Endothelial cell (in vitro differentiated cells): ENCODE data around the gene PRAC1. TPM values are rescaled to one million over a fixed set of nuclear protein-coding genes. Genes with fewer than 3 reads are reported as not detected.

Experiments used
- DNase-seq: peaks from one replicate; pipeline ENCODE4 v3.0.0; 2021; ENCODE audit warnings: low spot score
- H3K27ac Mint-ChIP-seq: one replicate; pipeline ENCODE4 v1.8.0; 2021; ENCODE audit warnings: mixed read lengths, inconsistent platforms; ENCODE audit not compliant: unreplicated experiment
- H3K27me3 Mint-ChIP-seq: one replicate; pipeline ENCODE4 v1.8.0; 2021; ENCODE audit warnings: mild to moderate bottlenecking, moderate library complexity, mixed read lengths, inconsistent platforms; ENCODE audit not compliant: unreplicated experiment
- H3K36me3 Mint-ChIP-seq: one replicate; pipeline ENCODE4 v1.8.0; 2021; ENCODE audit warnings: mild to moderate bottlenecking, low read depth, mixed read lengths, inconsistent platforms; ENCODE audit not compliant: unreplicated experiment
- H3K4me1 Mint-ChIP-seq: one replicate; pipeline ENCODE4 v1.8.0; 2021; ENCODE audit warnings: mild to moderate bottlenecking, mixed read lengths, inconsistent platforms; ENCODE audit not compliant: unreplicated experiment
- H3K4me3 Mint-ChIP-seq: one replicate; pipeline ENCODE4 v1.8.0; 2021; ENCODE audit warnings: mild to moderate bottlenecking, mixed read lengths, inconsistent platforms; ENCODE audit not compliant: unreplicated experiment
- H3K9me3 Mint-ChIP-seq: one replicate; pipeline ENCODE4 v1.8.0; 2021; ENCODE audit warnings: mixed read lengths, inconsistent platforms; ENCODE audit not compliant: unreplicated experiment
- total RNA-seq: library from RNA; stranded (reverse); fragmentation: NEBNext Ultra II Directional; extraction: Animal tissue kit (Norgen Biotek cat#: 25700); gene quantifications from one replicate; pipeline ENCODE4 v1.2.1, GENCODE V29; 2021; ENCODE audit not compliant: unreplicated experiment
- TF ChIP-seq, protein P1 (sequence below): fragments of 200-600 bp; sonication (generic); IDR thresholded peaks from one replicate; pipeline ENCODE4 v1.5.0; 2021; ENCODE audit warnings: antibody characterized with exemption; ENCODE audit not compliant: unreplicated experiment

PRAC1 gene
- total RNA-seq, 1 donor from 2014 or later = not detected

DNA sequence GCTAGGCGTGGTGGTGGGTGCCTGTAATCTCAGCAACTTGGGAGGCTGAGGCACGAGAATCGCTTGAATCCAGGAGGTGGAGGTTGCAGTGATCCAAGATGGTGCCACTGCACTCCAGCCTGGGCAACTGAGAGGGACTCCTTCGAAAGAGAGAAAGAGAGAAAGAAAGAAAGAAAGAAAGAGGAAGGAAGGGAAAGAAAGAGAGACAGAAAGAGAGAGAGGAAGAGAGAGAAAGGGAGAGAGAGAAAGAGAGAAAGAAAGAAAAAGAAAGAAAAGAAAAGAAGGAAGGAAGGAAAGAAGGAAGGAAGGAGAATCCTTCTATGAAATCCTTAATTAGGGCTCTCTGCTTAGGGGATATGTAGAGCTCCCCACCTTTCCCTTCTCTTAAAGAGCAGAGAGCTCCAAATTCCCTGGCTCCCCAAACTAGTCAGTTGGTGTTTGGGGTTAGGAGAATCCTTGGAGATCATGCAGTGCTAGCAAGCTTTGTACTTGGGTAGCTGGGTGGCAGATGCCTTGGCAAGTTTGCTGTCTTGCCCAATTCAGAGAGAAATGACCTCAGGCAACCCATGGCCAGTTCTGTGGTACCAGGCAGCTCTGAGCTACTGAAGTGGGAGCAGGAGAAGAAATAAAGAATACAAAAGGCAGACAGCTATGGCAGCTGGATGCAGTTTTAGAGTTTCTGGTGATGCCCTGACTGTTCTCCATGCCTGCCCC, 15.2 kb upstream of the PRAC1 start:
- no peak for DNase-seq
- Mint-ChIP-seq H3K36me3 (no peaks in the 10 kb centered on the region), H3K4me1 (peaks cover 12% of the 10 kb centered on the region), H3K4me3 (no peak overlapping the region), H3K9me3 (no peaks in the 10 kb centered on the region), H3K27ac (peak overlapping the region; percentile 68), H3K27me3 (peaks cover 45% of the 10 kb centered on the region)
- TF ChIP-seq, protein P1, sequence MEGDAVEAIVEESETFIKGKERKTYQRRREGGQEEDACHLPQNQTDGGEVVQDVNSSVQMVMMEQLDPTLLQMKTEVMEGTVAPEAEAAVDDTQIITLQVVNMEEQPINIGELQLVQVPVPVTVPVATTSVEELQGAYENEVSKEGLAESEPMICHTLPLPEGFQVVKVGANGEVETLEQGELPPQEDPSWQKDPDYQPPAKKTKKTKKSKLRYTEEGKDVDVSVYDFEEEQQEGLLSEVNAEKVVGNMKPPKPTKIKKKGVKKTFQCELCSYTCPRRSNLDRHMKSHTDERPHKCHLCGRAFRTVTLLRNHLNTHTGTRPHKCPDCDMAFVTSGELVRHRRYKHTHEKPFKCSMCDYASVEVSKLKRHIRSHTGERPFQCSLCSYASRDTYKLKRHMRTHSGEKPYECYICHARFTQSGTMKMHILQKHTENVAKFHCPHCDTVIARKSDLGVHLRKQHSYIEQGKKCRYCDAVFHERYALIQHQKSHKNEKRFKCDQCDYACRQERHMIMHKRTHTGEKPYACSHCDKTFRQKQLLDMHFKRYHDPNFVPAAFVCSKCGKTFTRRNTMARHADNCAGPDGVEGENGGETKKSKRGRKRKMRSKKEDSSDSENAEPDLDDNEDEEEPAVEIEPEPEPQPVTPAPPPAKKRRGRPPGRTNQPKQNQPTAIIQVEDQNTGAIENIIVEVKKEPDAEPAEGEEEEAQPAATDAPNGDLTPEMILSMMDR = no peak

DNA sequence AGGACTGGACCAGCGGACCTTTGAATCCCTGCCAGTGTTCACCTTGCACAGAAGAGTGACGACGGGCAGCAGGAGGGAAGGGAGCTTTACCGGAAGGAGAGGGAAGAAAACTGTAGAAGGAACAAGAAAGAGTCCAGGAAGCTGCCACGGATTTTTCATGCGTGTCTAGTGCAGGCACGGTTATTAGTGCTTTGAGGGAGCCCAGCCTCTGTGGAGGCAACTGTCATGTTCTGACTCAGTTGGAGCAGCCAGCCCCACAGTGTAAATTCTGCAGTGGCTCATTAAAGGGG, 12.7 kb upstream of the PRAC1 start:
- TF ChIP-seq, protein P1 = no peak
- no peak overlapping the region for H3K4me3 Mint-ChIP-seq
- H3K27ac Mint-ChIP-seq = no peak overlapping the region
- no peaks in the 10 kb centered on the region for H3K9me3 Mint-ChIP-seq
- H3K27me3 Mint-ChIP-seq = peaks cover 49% of the 10 kb centered on the region
- H3K36me3 Mint-ChIP-seq = no peaks in the 10 kb centered on the region
- no peak for DNase-seq
- peaks cover 12% of the 10 kb centered on the region for H3K4me1 Mint-ChIP-seq

DNA sequence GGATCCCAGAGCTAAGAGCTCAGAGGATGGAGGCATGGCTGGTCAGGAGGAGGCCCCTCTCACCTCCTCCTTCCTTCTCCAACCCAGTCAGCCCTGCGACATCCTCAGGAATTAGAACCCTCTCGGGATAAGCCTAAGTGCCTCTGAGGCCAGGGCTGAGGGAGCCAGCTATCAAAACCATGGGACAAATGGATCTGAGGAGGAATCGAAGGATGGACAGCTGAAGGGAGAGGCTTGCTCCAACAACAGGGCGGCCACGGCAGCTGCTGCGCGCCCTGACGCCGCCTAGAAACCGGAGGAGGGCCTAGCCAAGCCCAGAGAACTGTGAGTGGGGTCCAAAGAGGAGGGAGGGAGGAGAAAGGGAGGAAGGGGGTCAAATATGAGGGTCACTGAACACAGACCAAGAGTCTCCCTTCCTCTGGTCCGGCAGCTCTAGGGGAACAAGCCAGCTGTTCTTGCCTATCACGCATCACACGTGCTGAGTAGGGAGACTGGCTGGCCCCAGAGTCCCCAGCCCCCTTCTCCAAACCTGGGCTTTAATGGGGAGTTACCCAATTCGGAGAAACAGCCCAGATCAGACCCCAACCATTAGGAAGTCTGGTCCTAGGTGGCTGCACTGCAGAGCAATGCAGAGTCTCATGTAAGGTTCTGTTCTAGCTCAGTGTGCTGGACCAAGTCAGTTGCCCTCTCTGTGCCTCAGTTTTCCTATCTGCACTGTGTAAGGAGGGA, 12.2 kb upstream of the PRAC1 start:
- Mint-ChIP-seq H3K36me3 (no peaks in the 10 kb centered on the region), H3K4me1 (peaks cover 13% of the 10 kb centered on the region), H3K27me3 (peaks cover 49% of the 10 kb centered on the region)

DNA sequence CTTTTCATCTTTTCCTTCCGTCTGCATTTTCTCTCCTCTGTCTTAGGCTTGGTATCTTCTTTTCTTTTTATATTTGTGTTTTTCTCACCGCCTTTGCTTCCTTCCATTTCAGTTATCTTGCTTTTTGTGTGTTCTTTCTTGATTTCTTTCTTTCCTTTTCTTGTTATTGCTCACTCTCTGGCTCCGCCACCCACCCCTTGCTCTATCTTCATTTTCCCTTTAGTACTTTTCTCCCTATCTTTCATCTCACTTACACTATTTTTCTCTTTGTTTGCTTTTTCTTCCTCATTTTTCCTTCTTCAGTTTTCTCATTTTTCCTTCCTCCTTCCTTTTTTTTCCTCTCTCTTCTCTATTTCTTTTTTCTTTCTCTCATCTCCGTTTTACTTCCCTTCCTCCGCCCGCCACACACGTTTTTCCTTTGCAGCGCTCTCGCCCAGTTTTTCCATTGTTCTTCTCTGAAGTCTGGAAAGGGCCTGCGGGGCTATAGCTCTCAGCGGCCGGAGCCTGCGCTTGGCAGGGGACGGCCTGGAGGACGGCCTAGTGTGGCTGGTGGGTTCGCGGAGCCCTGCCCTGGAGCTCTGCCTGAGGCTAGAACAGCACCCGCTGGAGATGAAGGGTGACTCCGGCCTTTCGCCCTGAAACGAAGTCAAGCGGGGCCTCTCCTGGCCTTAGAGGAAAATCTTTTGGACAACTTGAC, 11.5 kb upstream of the PRAC1 start:
- Mint-ChIP-seq H3K4me3 (peak overlapping the region; percentile 13), H3K9me3 (no peaks in the 10 kb centered on the region), H3K36me3 (no peaks in the 10 kb centered on the region), H3K27me3 (peaks cover 45% of the 10 kb centered on the region), H3K4me1 (peaks cover 18% of the 10 kb centered on the region), H3K27ac (no peak overlapping the region)
- no peak for DNase-seq
- TF ChIP-seq, protein P1 = no peak

More for the DNA sequence above, 12.2 kb upstream of the PRAC1 start:
- Mint-ChIP-seq H3K9me3 (no peaks in the 10 kb centered on the region), H3K27ac (no peak overlapping the region), H3K4me3 (no peak overlapping the region)
- TF ChIP-seq, protein P1 = no peak
- DNase-seq = no peak
